HepG2 (cell line): Measurements from ENCODE around the gene NELL1. TPM values are rescaled to one million over a fixed set of nuclear protein-coding genes. Genes with fewer than 3 reads are reported as not detected.

Source experiments
- ATAC-seq: fragments of 200-7000 bp; cut with Tn5 transposase; 3 replicates; pipeline ENCODE4 v1.9.1; 2020; ENCODE audit warnings: mild to moderate bottlenecking, moderate library complexity
- BruUV-seq: library from RNA; stranded (reverse); fragments of 400-500 nt; replicated peaks from 2 replicates; lab custom pipeline; 2021; lab: Mats Ljungman, UMichigan
- CTCF ChIA-PET: fragments of 300-600 bp; formaldehyde crosslinking; extraction: SDS; loops from one replicate; lab custom pipeline; 2021; ENCODE audit warnings: low total read pairs, inconsistent platforms, low intra/inter-chr PET ratio; lab: Yijun Ruan, JAX
- POLR2A ChIA-PET: fragments of 350-600 bp; sonication (Branson Sonifier 250); formaldehyde crosslinking; loops from one replicate; lab custom pipeline; 2020; ENCODE audit warnings: antibody characterized with exemption, inconsistent platforms; lab: Yijun Ruan, JAX
- DNase-seq: peaks from one replicate; pipeline ENCODE4 v3.0.0-alpha.2; 2015; ENCODE audit warnings: low spot score
- FAIRE-seq: peaks from 3 replicates; lab custom pipeline; 2011; peaks lifted over from hg19 to GRCh38; lab: Jason Lieb, UNC
- H2AFZ ChIP-seq: one replicate; pipeline ENCODE4 v1.6.1; 2011; ENCODE audit warnings: low read length, inconsistent platforms
- H3K27ac ChIP-seq: fragments of 300-600 bp; 3 replicates; pipeline ENCODE4 v1.8.0; 2011; ENCODE audit warnings: mixed run types, mild to moderate bottlenecking, mixed read lengths, low read length, inconsistent platforms; ENCODE audit not compliant: insufficient read depth; ENCODE audit errors: extremely low read length
- H3K27me3 ChIP-seq, 2 experiments: fragments of 200-600 bp in 1 of 2; 2 replicates in 1 of 2; 3 replicates in 1 of 2; pipeline versions ENCODE4 v1.6.0 to v1.8.0; 2011; ENCODE audit warnings: low read length in 2 of 2, mild to moderate bottlenecking in 2 of 2, moderate library complexity in 2 of 2, inconsistent platforms in 1 of 2; ENCODE audit not compliant: insufficient read depth in 2 of 2, control insufficient read depth in 1 of 2
- H3K36me3 ChIP-seq, 2 experiments: fragments of 200-600 bp in 1 of 2; replicated peaks in 1 of 2; 2 replicates in 1 of 2; 3 replicates in 1 of 2; pipeline versions ENCODE4 v1.5.1 to v1.8.0; 2011; ENCODE audit warnings: low read length in 2 of 2, inconsistent platforms in 1 of 2; ENCODE audit not compliant: insufficient read depth in 2 of 2, control insufficient read depth in 1 of 2
- H3K4me1 ChIP-seq: 2 replicates; pipeline ENCODE4 v1.5.1; 2012; ENCODE audit warnings: low read length, inconsistent platforms; ENCODE audit not compliant: insufficient read depth
- H3K4me2 ChIP-seq: 2 replicates; pipeline ENCODE4 v1.6.0; 2011; ENCODE audit warnings: low read depth, low read length, inconsistent platforms
- H3K4me3 ChIP-seq, 3 experiments: fragments of 200-600 bp in 1 of 3; sonication (generic), shearing (Covaris generic) in 1 of 3; replicated peaks in 1 of 3; 2 replicates each; pipeline ENCODE4 v1.5.1; 2011 to 2016; ENCODE audit warnings: low read length in 3 of 3, inconsistent platforms in 2 of 3, low read depth in 2 of 3, mild to moderate bottlenecking in 2 of 3, control low read depth in 1 of 3, mixed read lengths in 1 of 3; ENCODE audit not compliant: insufficient read depth in 1 of 3
- H3K79me2 ChIP-seq: one replicate; pipeline ENCODE4 v1.6.1; 2011; ENCODE audit warnings: low read length, inconsistent platforms; ENCODE audit not compliant: insufficient read depth
- H3K9ac ChIP-seq: 2 replicates; pipeline ENCODE4 v1.6.0; 2011; ENCODE audit warnings: mild to moderate bottlenecking, low read depth, low read length, inconsistent platforms; ENCODE audit not compliant: insufficient read depth
- H3K9me3 ChIP-seq: 2 replicates; pipeline ENCODE4 v1.5.1; 2012; ENCODE audit warnings: mild to moderate bottlenecking, low read length
- H4K20me1 ChIP-seq: 2 replicates; pipeline ENCODE4 v1.6.0; 2011; ENCODE audit warnings: inconsistent platforms, mild to moderate bottlenecking, low read length, moderate library complexity; ENCODE audit not compliant: insufficient read depth
- FOXP4 ChIP-seq: sonication (generic); formaldehyde crosslinking; IDR thresholded peaks from 2 replicates; pipeline ENCODE4 v1.4.0; 2020; ENCODE audit warnings: missing genetic modification reagents
- PRDM15 ChIP-seq: sonication (generic); formaldehyde crosslinking; IDR thresholded peaks from 2 replicates; pipeline ENCODE4 v1.4.0; 2020; ENCODE audit warnings: missing genetic modification reagents
- SIX1 ChIP-seq: sonication (generic); formaldehyde crosslinking; IDR thresholded peaks from 2 replicates; pipeline ENCODE4 v1.4.0; 2020; ENCODE audit warnings: missing genetic modification reagents, borderline replicate concordance
- ZBTB21 ChIP-seq: sonication (generic); formaldehyde crosslinking; IDR thresholded peaks from 2 replicates; pipeline ENCODE4 v1.4.0; 2020; ENCODE audit warnings: missing genetic modification reagents
- ZNF101 ChIP-seq: sonication (generic); formaldehyde crosslinking; IDR thresholded peaks from 2 replicates; pipeline ENCODE4 v1.4.0; 2020; ENCODE audit warnings: mild to moderate bottlenecking, low read depth, missing genetic modification reagents, borderline replicate concordance
- WGBS: methylation state at CpG from one replicate; pipeline ENCODE4 v1.1.6; 2017; ENCODE audit warnings: low lambda C conversion rate; 5-methylcytosine and 5-hydroxymethylcytosine counted together
- in situ Hi-C: cut with HindIII; loops from 2 replicates; pipeline ENCODE4 v1.10.0; 2017; ENCODE audit warnings: low pct_unique_long_range_greater_than_20kb; ENCODE audit not compliant: extremely low pct_ligation_motif_present
- intact Hi-C: fragments of 100-400 bp; cut with micrococcal nuclease; formaldehyde crosslinking; loops from one replicate; pipeline ENCODE4 v1.10.0; 2022; ENCODE audit not compliant: unreplicated experiment
- polyA plus RNA-seq, 8 experiments: library from polyadenylated mRNA; depleted of rRNA in 3 of 8; stranded (reverse) in 7 of 8; unstranded in 1 of 8; fragments of >200 nt; fragmentation: Illumina TruSeq in 4 of 8; extraction: Trizol in 4 of 8; gene quantifications; 2 replicates each; pipeline versions ENCODE4 v1.2.1 to v1.2.3, GENCODE V29; 2011 to 2016; ENCODE audit warnings: low read depth in 4 of 8, missing spikeins in 1 of 8, mixed read lengths in 1 of 8; ENCODE audit not compliant: insufficient read depth in 1 of 8
- total RNA-seq, 5 experiments: library from RNA; depleted of rRNA; stranded (reverse); fragments of >200 nt; fragmentation: Illumina TruSeq; extraction: Trizol; gene quantifications; 2 replicates each; pipeline ENCODE4 v1.2.3, GENCODE V29; 2016; ENCODE audit warnings: low read depth in 1 of 5

The NELL1 gene
- total and polyA plus RNA-seq, 2 of the 13 experiments (the other 11 are each of a cell fraction or from before 2014, with no cell fraction given), result not detected

- ChIA-PET POLR2A (no interaction called here), CTCF (no interaction called here)
- Histone ChIP-seq H3K27me3 (no peaks in the 10 kb centered on the region), H2AFZ (no peak overlapping the region), H3K36me3 (no peaks in the 10 kb centered on the region), H3K9ac (no peak overlapping the region), H3K4me3 (no peak overlapping the region), H4K20me1 (no peaks in the 10 kb centered on the region), H3K9me3 (no peaks in the 10 kb centered on the region), H3K27ac (no peak overlapping the region), H3K79me2 (no peaks in the 10 kb centered on the region), H3K4me2 (no peak overlapping the region), H3K4me1 (no peaks in the 10 kb centered on the region)
- TF ChIP-seq FOXP4 (no peak), PRDM15 (CRISPR knock-in tag) (no peak), ZBTB21 (CRISPR knock-in tag) (no peak), SIX1 (CRISPR knock-in tag) (no peak), ZNF101 (no peak)
- in situ Hi-C loops (no loop called here), intact Hi-C loops (loop anchor here (1.0 kb wide), 1 partner anchor 29 kb away; no protein-coding TSS in a partner anchor)
- 0% methylated on average over 1 of the region's 1 CpG for WGBS
- ATAC-seq (no peak), DNase-seq (no peak), FAIRE-seq (no peak)
- BruUV-seq, result no TSS peak
Measured at GRCh38 chr11:21369947-21370346, 700.6 kb downstream of the NELL1 start.
